Activated T-helper 1 cell treated with anti-CD3 and anti-CD28 coated beads, Interleukin-12 subunit alpha, Interleukin-12 subunit beta, Interleukin-2, Interleukin-4 antibody, amounts not matched to agents 30 ng/mL and 10 ng/mL and 1 ng/mL, durations not matched to agents 14 hours and 24 hours and 36 hours (primary cell): ENCODE data around the gene RUFY1. TPM values are rescaled to one million over a fixed set of nuclear protein-coding genes. Genes with fewer than 3 reads are reported as not detected.
"Not testable (repeated sequence)": the region's sequence is repeated elsewhere in the genome, so short reads cannot be mapped to it uniquely, and the experiment has no call there.

Experiments
- DNase-seq: peaks from one replicate; pipeline ENCODE4 v3.0.0; 2021; ENCODE audit warnings: low spot score
- H3K27ac Mint-ChIP-seq: one replicate; pipeline ENCODE4 v1.8.0; 2021; ENCODE audit warnings: mild to moderate bottlenecking, mixed read lengths
- H3K27me3 Mint-ChIP-seq: one replicate; pipeline ENCODE4 v1.8.0; 2022; ENCODE audit warnings: mild to moderate bottlenecking, moderate library complexity, mixed read lengths; ENCODE audit not compliant: insufficient read depth
- H3K36me3 Mint-ChIP-seq: one replicate; pipeline ENCODE4 v1.8.0; 2021; ENCODE audit warnings: low read depth, mixed read lengths
- H3K4me1 Mint-ChIP-seq: one replicate; pipeline ENCODE4 v1.8.0; 2021; ENCODE audit warnings: low read depth, mixed read lengths
- H3K4me3 Mint-ChIP-seq: one replicate; pipeline ENCODE4 v1.8.0; 2021; ENCODE audit warnings: mild to moderate bottlenecking, moderate library complexity, mixed read lengths
- H3K9me3 Mint-ChIP-seq: one replicate; pipeline ENCODE4 v1.8.0; 2021; ENCODE audit warnings: mixed read lengths
- intact Hi-C: fragments of 100-400 bp; cut with micrococcal nuclease; formaldehyde crosslinking; loops from one replicate; pipeline ENCODE4 v1.15.1; 2024
- total RNA-seq: library from RNA; stranded (reverse); gene quantifications from 2 replicates; pipeline ENCODE4 v1.2.3, GENCODE V29; 2022

The RUFY1 gene
- total RNA-seq = 37.0 and 38.3 TPM in 2 replicates

GRCh38 chr5:179550511-179551342 is at the start of gene RUFY1:
Gene RUFY1 (plus strand): TSS chr5:179550554. CDS start chr5:179550570, 16 bp downstream.
- Mint-ChIP-seq H3K27ac (peak within 1 kb of the TSS; percentile 99), H3K9me3 (no peaks in the 10 kb centered on the region), H3K4me3 (peak within 1 kb of the TSS; percentile 99), H3K36me3 (peaks cover 4% of the 10 kb centered on the region), H3K27me3 (peaks cover 2% of the 10 kb centered on the region), H3K4me1 (peaks cover 28% of the 10 kb centered on the region)
- DNase-seq = peak; percentile 83
- intact Hi-C loops = loop anchor here (1.0 to 10.0 kb wide), 11 partner anchors 9 to 1694 kb away; partner anchors contain the start of genes CANX, CLK4, HNRNPH1 and MAML1

GRCh38 chr5:179501997-179502396 is 48.4 kb upstream of the RUFY1 start:
- not testable (repeated sequence) for H3K27ac Mint-ChIP-seq, H3K4me1 Mint-ChIP-seq, H3K36me3 Mint-ChIP-seq, H3K4me3 Mint-ChIP-seq, H3K27me3 Mint-ChIP-seq, H3K9me3 Mint-ChIP-seq, DNase-seq
- intact Hi-C loops = loop anchor here (5.0 kb wide), 1 partner anchor 50 kb away; no protein-coding TSS in a partner anchor

- H3K4me1 Mint-ChIP-seq, H3K27me3 Mint-ChIP-seq, H3K9me3 Mint-ChIP-seq, H3K27ac Mint-ChIP-seq, H3K4me3 Mint-ChIP-seq, DNase-seq, H3K36me3 Mint-ChIP-seq: not testable (repeated sequence)
- intact Hi-C loops = loop anchor here (5.0 kb wide), 1 partner anchor 50 kb away; no protein-coding TSS in a partner anchor
Observed at GRCh38 chr5:179502420-179502819, 47.9 kb upstream of the RUFY1 start.

GRCh38 chr5:179504191-179504590 is 46.2 kb upstream of the RUFY1 start:
- Mint-ChIP-seq H3K4me3 (no peak overlapping the region), H3K27me3 (no peaks in the 10 kb centered on the region), H3K36me3 (no peaks in the 10 kb centered on the region), H3K9me3 (no peaks in the 10 kb centered on the region), H3K4me1 (peaks cover 5% of the 10 kb centered on the region), H3K27ac (no peak overlapping the region)
- intact Hi-C loops = loop anchor here (5.0 kb wide), 1 partner anchor 52 kb away; no protein-coding TSS in a partner anchor
- no peak for DNase-seq

GRCh38 chr5:179504600-179505396 is 45.6 kb upstream of the RUFY1 start:
- peaks cover 11% of the 10 kb centered on the region for H3K4me1 Mint-ChIP-seq
- no peak overlapping the region for H3K27ac Mint-ChIP-seq
- no peak for DNase-seq
- intact Hi-C loops = loop anchor here (5.0 kb wide), 1 partner anchor 52 kb away; no protein-coding TSS in a partner anchor
- H3K9me3 Mint-ChIP-seq = no peaks in the 10 kb centered on the region
- no peaks in the 10 kb centered on the region for H3K36me3 Mint-ChIP-seq
- H3K4me3 Mint-ChIP-seq = no peak overlapping the region
- no peaks in the 10 kb centered on the region for H3K27me3 Mint-ChIP-seq

GRCh38 chr5:179505636-179506261 is 44.6 kb upstream of the RUFY1 start:
- Mint-ChIP-seq H3K36me3 (no peaks in the 10 kb centered on the region), H3K9me3 (no peaks in the 10 kb centered on the region), H3K4me3 (no peak overlapping the region), H3K27ac (no peak overlapping the region), H3K27me3 (no peaks in the 10 kb centered on the region), H3K4me1 (peaks cover 13% of the 10 kb centered on the region)
- intact Hi-C loops = no loop called here
- no peak for DNase-seq

GRCh38 chr5:179509239-179509638 is 41.1 kb upstream of the RUFY1 start:
- Mint-ChIP-seq H3K36me3 (no peaks in the 10 kb centered on the region), H3K4me1 (peaks cover 13% of the 10 kb centered on the region), H3K4me3 (no peak overlapping the region), H3K27me3 (no peaks in the 10 kb centered on the region), H3K9me3 (no peaks in the 10 kb centered on the region), H3K27ac (no peak overlapping the region)
- intact Hi-C loops = no loop called here
- DNase-seq = no peak

GRCh38 chr5:179509845-179510244 is 40.5 kb upstream of the RUFY1 start:
- Mint-ChIP-seq H3K27ac (peak overlapping the region; percentile 55), H3K4me3 (no peak overlapping the region)
- intact Hi-C loops = no loop called here

GRCh38 chr5:179512452-179513000 is 37.8 kb upstream of the RUFY1 start:
- no peaks in the 10 kb centered on the region for H3K9me3 Mint-ChIP-seq

More at GRCh38 chr5:179509845-179510244, 40.5 kb upstream of the RUFY1 start:
- DNase-seq = no peak
- Mint-ChIP-seq H3K27me3 (no peaks in the 10 kb centered on the region), H3K36me3 (no peaks in the 10 kb centered on the region), H3K9me3 (no peaks in the 10 kb centered on the region), H3K4me1 (peaks cover 13% of the 10 kb centered on the region)

GRCh38 chr5:179515501-179515900 is 34.9 kb upstream of the RUFY1 start:
- H3K4me3 Mint-ChIP-seq, H3K27ac Mint-ChIP-seq, H3K36me3 Mint-ChIP-seq, H3K27me3 Mint-ChIP-seq, H3K4me1 Mint-ChIP-seq, H3K9me3 Mint-ChIP-seq, DNase-seq, intact Hi-C loops: not testable (repeated sequence)

More at GRCh38 chr5:179512452-179513000, 37.8 kb upstream of the RUFY1 start:
- Mint-ChIP-seq H3K4me1 (peaks cover 13% of the 10 kb centered on the region), H3K4me3 (no peak overlapping the region), H3K36me3 (no peaks in the 10 kb centered on the region), H3K27ac (no peak overlapping the region), H3K27me3 (peaks cover 4% of the 10 kb centered on the region)
- intact Hi-C loops = no loop called here
- no peak for DNase-seq

GRCh38 chr5:179516221-179516620 is 34.1 kb upstream of the RUFY1 start:
- no peaks in the 10 kb centered on the region for H3K9me3 Mint-ChIP-seq
- H3K27ac Mint-ChIP-seq = no peak overlapping the region
- intact Hi-C loops = no loop called here
- H3K4me1 Mint-ChIP-seq = no peaks in the 10 kb centered on the region
- peaks cover 4% of the 10 kb centered on the region for H3K27me3 Mint-ChIP-seq
- DNase-seq = no peak
- H3K4me3 Mint-ChIP-seq = no peak overlapping the region
- no peaks in the 10 kb centered on the region for H3K36me3 Mint-ChIP-seq

- H3K4me3 Mint-ChIP-seq, intact Hi-C loops, H3K36me3 Mint-ChIP-seq, H3K27ac Mint-ChIP-seq, H3K4me1 Mint-ChIP-seq, H3K27me3 Mint-ChIP-seq, H3K9me3 Mint-ChIP-seq, DNase-seq: not testable (repeated sequence)
Observed at GRCh38 chr5:179517746-179518145, 32.6 kb upstream of the RUFY1 start.
